GM12891 (cell line): Measurements from ENCODE around the gene DNAJB8.
A peak's percentile ranks its signal among the peaks of the same experiment; 100 is the strongest.

Experiments used
- DNase-seq: peaks from one replicate; pipeline ENCODE4 v3.0.0; 2011; ENCODE audit warnings: low spot score; ENCODE audit not compliant: insufficient read length
- FAIRE-seq: peaks from 2 replicates; lab custom pipeline; 2011; peaks lifted over from hg19 to GRCh38; lab: Jason Lieb, UNC
- PAX5 ChIP-seq: IDR thresholded peaks from 2 replicates; pipeline ENCODE4 v1.6.1; 2011; ENCODE audit warnings: low read length, moderate library complexity, mild to moderate bottlenecking; ENCODE audit not compliant: insufficient read depth, severe bottlenecking
- POLR2A ChIP-seq: IDR thresholded peaks from 2 replicates; pipeline ENCODE4 v1.6.1; 2011; ENCODE audit warnings: low read depth, low read length, control low read depth
- POLR2AphosphoS5 ChIP-seq: IDR thresholded peaks from 2 replicates; pipeline ENCODE4 v1.6.1; 2011; ENCODE audit warnings: low read depth, low read length, control low read depth
- POU2F2 ChIP-seq: IDR thresholded peaks from 2 replicates; pipeline ENCODE4 v1.6.1; 2011; ENCODE audit warnings: low read depth, mild to moderate bottlenecking, control low read depth, low read length, moderate library complexity
- SPI1 ChIP-seq: IDR thresholded peaks from 2 replicates; pipeline ENCODE4 v1.6.1; 2011; ENCODE audit warnings: low read depth, low read length, control low read depth
- TAF1 ChIP-seq: IDR thresholded peaks from 2 replicates; pipeline ENCODE4 v1.6.1; 2011; ENCODE audit warnings: low read depth, low read length, control low read depth

The DNAJB8 gene

GRCh38 chr3:128502712-128503111, 36.0 kb upstream of the DNAJB8 start:
- TF ChIP-seq POLR2A (no peak), SPI1 (no peak), PAX5 (no peak), TAF1 (no peak), POU2F2 (no peak), POLR2AphosphoS5 (no peak)
- FAIRE-seq (no peak), DNase-seq (no peak)

GRCh38 chr3:128501431-128501830, 34.7 kb upstream of the DNAJB8 start:
- FAIRE-seq = no peak
- no peak for DNase-seq
- TF ChIP-seq POU2F2 (no peak), POLR2AphosphoS5 (no peak), PAX5 (no peak), POLR2A (no peak), TAF1 (no peak), SPI1 (no peak)

- TF ChIP-seq POLR2A (no peak), POU2F2 (no peak), PAX5 (no peak), SPI1 (no peak), POLR2AphosphoS5 (no peak), TAF1 (no peak)
- no peak for FAIRE-seq
- no peak for DNase-seq
Measured at GRCh38 chr3:128500556-128500955, 33.9 kb upstream of the DNAJB8 start.

- TF ChIP-seq PAX5 (no peak), POLR2AphosphoS5 (no peak), POLR2A (no peak), POU2F2 (no peak), TAF1 (no peak), SPI1 (no peak)
- no peak for DNase-seq
- FAIRE-seq = no peak
Measured at GRCh38 chr3:128499724-128500275, 33.1 kb upstream of the DNAJB8 start.

- no peak for DNase-seq
- TF ChIP-seq POLR2A = no peak
- no peak for TF ChIP-seq TAF1
- TF ChIP-seq POLR2AphosphoS5 = no peak
- no peak for TF ChIP-seq POU2F2
- TF ChIP-seq SPI1 = no peak
- no peak for TF ChIP-seq PAX5
- no peak for FAIRE-seq
Measured at GRCh38 chr3:128498901-128499530, 32.3 kb upstream of the DNAJB8 start.

GRCh38 chr3:128498127-128498626, 31.5 kb upstream of the DNAJB8 start:
- DNase-seq = no peak
- TF ChIP-seq PAX5 (no peak), TAF1 (no peak)
- FAIRE-seq = no peak

GRCh38 chr3:128497305-128498126, 30.8 kb upstream of the DNAJB8 start:
- peak; percentile 60 for FAIRE-seq
- peak; percentile 71 for DNase-seq
- TF ChIP-seq TAF1 (no peak), POU2F2 (no peak), PAX5 (no peak), POLR2AphosphoS5 (no peak), SPI1 (no peak), POLR2A (no peak)

GRCh38 chr3:128496602-128497304, 30.1 kb upstream of the DNAJB8 start:
- FAIRE-seq (no peak), DNase-seq (no peak)

GRCh38 chr3:128496019-128496601, 29.4 kb upstream of the DNAJB8 start:
- TF ChIP-seq PAX5 (no peak), POU2F2 (no peak), POLR2AphosphoS5 (no peak), SPI1 (no peak), POLR2A (no peak), TAF1 (no peak)
- FAIRE-seq (no peak), DNase-seq (no peak)

More at GRCh38 chr3:128496602-128497304, 30.1 kb upstream of the DNAJB8 start:
- TF ChIP-seq PAX5 (no peak), POLR2A (no peak), TAF1 (no peak)
